ENCODE data around the gene ITGA8. TPM values are rescaled to one million over a fixed set of nuclear protein-coding genes. Genes with fewer than 3 reads are reported as not detected.

The ITGA8 gene
- total RNA-seq, 1 experiment from 2014 or later, result 0.02 TPM

DNA sequence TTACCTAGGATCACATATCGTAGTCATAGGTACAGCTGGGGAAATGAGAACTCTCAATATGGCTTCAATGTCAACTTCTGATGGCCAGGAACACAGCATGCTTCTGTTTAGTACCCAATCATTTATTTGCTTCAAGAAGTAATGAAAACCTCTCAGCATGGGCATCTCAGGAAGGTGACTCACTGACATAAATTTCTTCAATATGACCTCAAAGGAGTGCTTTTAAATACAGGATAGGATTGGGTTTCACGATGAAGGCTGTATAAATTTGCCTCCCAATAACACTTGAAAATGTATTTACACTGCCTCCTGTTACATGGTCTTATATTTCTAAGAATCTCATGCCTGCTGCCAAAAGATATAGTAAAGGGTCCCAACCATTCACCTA, 15.1 kb downstream of the ITGA8 start:
- Histone ChIP-seq H3K4me2 (ENCODE audit: low read length) (no peak overlapping the region), H2AFZ (ENCODE audit: low read depth, low read length, poor library complexity, severe bottlenecking) (no peak overlapping the region), H3K9ac (ENCODE audit: low read length) (no peak overlapping the region), H3K9me3 (ENCODE audit: control insufficient read depth in 1 of 2, insufficient read depth in 1 of 2, low read depth in 1 of 2, low read length in 2 of 2) (no peaks in the 10 kb centered on the region), H3K4me1 (ENCODE audit: control insufficient read depth in 1 of 2, insufficient read depth in 2 of 2, low read length in 2 of 2) (no peaks in the 10 kb centered on the region), H3K4me3 (replicated peaks in 1 of 2; ENCODE audit: low read depth in 1 of 2, low read length in 2 of 2) (no peak overlapping the region), H4K20me1 (ENCODE audit: insufficient read depth) (no peaks in the 10 kb centered on the region), H3K36me3 (ENCODE audit: control insufficient read depth in 1 of 2, insufficient read depth in 2 of 2, low read length in 2 of 2) (no peaks in the 10 kb centered on the region), H3K27ac (ENCODE audit: low read depth, low read length) (no peak overlapping the region), H3K79me2 (ENCODE audit: insufficient read depth, low read length) (no peaks in the 10 kb centered on the region), H3K9me2 (ENCODE audit: insufficient read depth) (no peaks in the 10 kb centered on the region), H3K27me3 (ENCODE audit: insufficient read depth, low read length) (peaks cover 32% of the 10 kb centered on the region)
- CTCF ChIA-PET, result no interaction called here
- intact Hi-C loops (cut with micrococcal nuclease), result no loop called here
- RAD21 ChIA-PET (ENCODE audit: low non-redundant PET in 1 of 2, low total read pairs in 2 of 2, uncharacterized antibody in 2 of 2, unreplicated experiment in 2 of 2), result no interaction called here
- DNase-seq (ENCODE audit: low read depth, low spot score) (no peak), ATAC-seq (no peak)
- TF ChIP-seq SP1 (IDR thresholded peaks at IDR 0.05; ENCODE audit: low read depth) (no peak), POLR2AphosphoS5 (IDR thresholded peaks at IDR 0.05; ENCODE audit: low read depth, low read length) (no peak), YY1 (IDR thresholded peaks at IDR 0.05; ENCODE audit: extremely low read depth, insufficient replicate concordance, low read depth, low read length) (no peak), RAD21 (IDR thresholded peaks at IDR 0.05; ENCODE audit: low read depth) (no peak), EZH2 (IDR thresholded peaks at IDR 0.05) (no peak), FOSL1 (IDR thresholded peaks at IDR 0.05; ENCODE audit: low read depth) (no peak), ELF1 (IDR thresholded peaks at IDR 0.05; ENCODE audit: borderline replicate concordance, low read depth) (no peak), SIN3A (IDR thresholded peaks at IDR 0.05; ENCODE audit: low read depth) (no peak), SRF (IDR thresholded peaks at IDR 0.05; ENCODE audit: low read depth) (no peak), EZH2phosphoT487 (IDR thresholded peaks at IDR 0.05; ENCODE audit: borderline replicate concordance) (no peak), TCF7L2 (IDR thresholded peaks at IDR 0.05; ENCODE audit: borderline replicate concordance, extremely low read depth, insufficient read depth, insufficient read length) (no peak), JUND (IDR thresholded peaks at IDR 0.05) (no peak), POLR2A (IDR thresholded peaks at IDR 0.05; ENCODE audit: borderline replicate concordance, extremely low read depth, insufficient read depth, insufficient read length) (no peak)
- TF ChIP-seq, protein P1, sequence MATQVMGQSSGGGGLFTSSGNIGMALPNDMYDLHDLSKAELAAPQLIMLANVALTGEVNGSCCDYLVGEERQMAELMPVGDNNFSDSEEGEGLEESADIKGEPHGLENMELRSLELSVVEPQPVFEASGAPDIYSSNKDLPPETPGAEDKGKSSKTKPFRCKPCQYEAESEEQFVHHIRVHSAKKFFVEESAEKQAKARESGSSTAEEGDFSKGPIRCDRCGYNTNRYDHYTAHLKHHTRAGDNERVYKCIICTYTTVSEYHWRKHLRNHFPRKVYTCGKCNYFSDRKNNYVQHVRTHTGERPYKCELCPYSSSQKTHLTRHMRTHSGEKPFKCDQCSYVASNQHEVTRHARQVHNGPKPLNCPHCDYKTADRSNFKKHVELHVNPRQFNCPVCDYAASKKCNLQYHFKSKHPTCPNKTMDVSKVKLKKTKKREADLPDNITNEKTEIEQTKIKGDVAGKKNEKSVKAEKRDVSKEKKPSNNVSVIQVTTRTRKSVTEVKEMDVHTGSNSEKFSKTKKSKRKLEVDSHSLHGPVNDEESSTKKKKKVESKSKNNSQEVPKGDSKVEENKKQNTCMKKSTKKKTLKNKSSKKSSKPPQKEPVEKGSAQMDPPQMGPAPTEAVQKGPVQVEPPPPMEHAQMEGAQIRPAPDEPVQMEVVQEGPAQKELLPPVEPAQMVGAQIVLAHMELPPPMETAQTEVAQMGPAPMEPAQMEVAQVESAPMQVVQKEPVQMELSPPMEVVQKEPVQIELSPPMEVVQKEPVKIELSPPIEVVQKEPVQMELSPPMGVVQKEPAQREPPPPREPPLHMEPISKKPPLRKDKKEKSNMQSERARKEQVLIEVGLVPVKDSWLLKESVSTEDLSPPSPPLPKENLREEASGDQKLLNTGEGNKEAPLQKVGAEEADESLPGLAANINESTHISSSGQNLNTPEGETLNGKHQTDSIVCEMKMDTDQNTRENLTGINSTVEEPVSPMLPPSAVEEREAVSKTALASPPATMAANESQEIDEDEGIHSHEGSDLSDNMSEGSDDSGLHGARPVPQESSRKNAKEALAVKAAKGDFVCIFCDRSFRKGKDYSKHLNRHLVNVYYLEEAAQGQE (IDR thresholded peaks at IDR 0.05; ENCODE audit: low read depth), result no peak
- TF ChIP-seq, protein P2, sequence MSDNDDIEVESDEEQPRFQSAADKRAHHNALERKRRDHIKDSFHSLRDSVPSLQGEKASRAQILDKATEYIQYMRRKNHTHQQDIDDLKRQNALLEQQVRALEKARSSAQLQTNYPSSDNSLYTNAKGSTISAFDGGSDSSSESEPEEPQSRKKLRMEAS (IDR thresholded peaks at IDR 0.05), result no peak
- TF ChIP-seq, protein P3, sequence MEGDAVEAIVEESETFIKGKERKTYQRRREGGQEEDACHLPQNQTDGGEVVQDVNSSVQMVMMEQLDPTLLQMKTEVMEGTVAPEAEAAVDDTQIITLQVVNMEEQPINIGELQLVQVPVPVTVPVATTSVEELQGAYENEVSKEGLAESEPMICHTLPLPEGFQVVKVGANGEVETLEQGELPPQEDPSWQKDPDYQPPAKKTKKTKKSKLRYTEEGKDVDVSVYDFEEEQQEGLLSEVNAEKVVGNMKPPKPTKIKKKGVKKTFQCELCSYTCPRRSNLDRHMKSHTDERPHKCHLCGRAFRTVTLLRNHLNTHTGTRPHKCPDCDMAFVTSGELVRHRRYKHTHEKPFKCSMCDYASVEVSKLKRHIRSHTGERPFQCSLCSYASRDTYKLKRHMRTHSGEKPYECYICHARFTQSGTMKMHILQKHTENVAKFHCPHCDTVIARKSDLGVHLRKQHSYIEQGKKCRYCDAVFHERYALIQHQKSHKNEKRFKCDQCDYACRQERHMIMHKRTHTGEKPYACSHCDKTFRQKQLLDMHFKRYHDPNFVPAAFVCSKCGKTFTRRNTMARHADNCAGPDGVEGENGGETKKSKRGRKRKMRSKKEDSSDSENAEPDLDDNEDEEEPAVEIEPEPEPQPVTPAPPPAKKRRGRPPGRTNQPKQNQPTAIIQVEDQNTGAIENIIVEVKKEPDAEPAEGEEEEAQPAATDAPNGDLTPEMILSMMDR (IDR thresholded peaks at IDR 0.05 in 2 of 3, conservative IDR thresholded peaks at IDR 0.05 in 1 of 3; ENCODE audit: borderline replicate concordance in 1 of 3, insufficient read depth in 1 of 3, low read depth in 2 of 3, low read length in 2 of 3), result no peak
- no TSS peak for BruUV-seq (replicated peaks)
- POLR2A ChIA-PET, result no interaction called here
